HUES6 (cell line): ENCODE measurements around the gene TUBA3D.
"Not testable (repeated sequence)": the region's sequence is repeated elsewhere in the genome, so short reads cannot be mapped to it uniquely, and the experiment has no call there.

ENCODE experiments used
- H3K27ac ChIP-seq: 2 replicates; pipeline ENCODE4 v1.7.0; 2013; ENCODE audit warnings: low read depth, mild to moderate bottlenecking, low read length, inconsistent platforms
- H3K27me3 ChIP-seq: 2 replicates; pipeline ENCODE4 v1.6.1; 2013; ENCODE audit warnings: low read length; ENCODE audit not compliant: control insufficient read depth, insufficient read depth
- H3K36me3 ChIP-seq: 2 replicates; pipeline ENCODE4 v1.6.1; 2013; ENCODE audit warnings: low read length; ENCODE audit not compliant: control insufficient read depth, insufficient read depth
- H3K4me1 ChIP-seq: 2 replicates; pipeline ENCODE4 v1.6.1; 2013; ENCODE audit warnings: low read length; ENCODE audit not compliant: control insufficient read depth, insufficient read depth
- H3K4me3 ChIP-seq: 2 replicates; pipeline ENCODE4 v1.5.1; 2013; ENCODE audit warnings: low read depth, low read length
- H3K9ac ChIP-seq: one replicate; pipeline ENCODE4 v1.6.1; 2013; ENCODE audit warnings: mild to moderate bottlenecking, low read length
- H3K9me3 ChIP-seq: 2 replicates; pipeline ENCODE4 v1.6.1; 2013; ENCODE audit warnings: low read depth, low read length; ENCODE audit not compliant: control insufficient read depth, insufficient read depth

Gene TUBA3D

GRCh38 chr2:131470944-131471343 lies 5.0 kb upstream of the TUBA3D start:
- not testable (repeated sequence) for H3K27ac ChIP-seq, H3K9ac ChIP-seq, H3K4me1 ChIP-seq, H3K36me3 ChIP-seq, H3K27me3 ChIP-seq, H3K9me3 ChIP-seq, H3K4me3 ChIP-seq

DNA sequence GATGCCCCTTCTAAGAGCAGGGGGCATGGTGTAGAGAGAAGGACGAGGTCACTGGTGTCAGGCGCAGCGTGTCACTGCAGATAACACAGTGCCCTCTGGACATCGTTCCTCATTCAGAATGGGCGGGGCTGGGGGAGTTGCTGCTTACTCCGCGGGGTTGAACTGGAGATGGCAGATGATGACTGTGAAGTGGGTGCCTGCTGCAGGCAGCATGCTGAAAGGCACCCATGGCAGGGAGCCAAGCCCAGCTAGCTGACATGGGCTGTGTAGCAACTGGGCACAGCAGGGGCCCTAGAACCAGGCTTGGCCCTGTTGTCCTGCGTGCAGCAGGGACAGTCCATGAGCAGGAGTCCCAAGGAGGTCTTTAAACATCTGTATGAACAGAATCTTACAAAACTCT lies 4.3 kb upstream of the TUBA3D start:
- not testable (repeated sequence) for H3K36me3 ChIP-seq, H3K27me3 ChIP-seq, H3K9ac ChIP-seq, H3K27ac ChIP-seq, H3K9me3 ChIP-seq, H3K4me1 ChIP-seq, H3K4me3 ChIP-seq

GRCh38 chr2:131473266-131473665 lies 2.7 kb upstream of the TUBA3D start:
- not testable (repeated sequence) for H3K27ac ChIP-seq, H3K9ac ChIP-seq, H3K4me1 ChIP-seq, H3K27me3 ChIP-seq, H3K36me3 ChIP-seq, H3K9me3 ChIP-seq, H3K4me3 ChIP-seq

GRCh38 chr2:131476363-131476762 lies 444 bp downstream of the TUBA3D start:
- H3K36me3 ChIP-seq, H3K27me3 ChIP-seq, H3K9ac ChIP-seq, H3K27ac ChIP-seq, H3K4me3 ChIP-seq, H3K4me1 ChIP-seq, H3K9me3 ChIP-seq: not testable (repeated sequence)

DNA sequence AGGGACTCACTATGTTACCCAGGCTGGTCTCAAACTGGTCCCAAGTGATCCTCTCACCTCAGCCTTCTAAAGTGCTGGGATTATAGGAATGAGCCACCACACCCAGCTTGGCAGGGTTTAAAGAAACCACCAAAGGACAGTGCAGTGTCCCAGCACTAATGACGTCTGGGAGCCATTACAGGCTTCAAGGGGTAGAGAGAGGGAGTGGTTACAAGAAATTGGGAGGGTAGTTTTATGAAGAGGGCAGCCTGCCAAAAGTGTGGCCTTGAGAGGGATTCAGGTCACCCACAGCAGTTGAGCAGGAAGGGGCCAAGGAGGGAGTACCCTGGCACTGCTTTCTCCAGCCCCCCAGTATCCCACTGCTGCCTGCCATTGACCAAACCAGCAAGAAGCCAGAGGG lies 1.3 kb downstream of the TUBA3D start:
- H3K27ac ChIP-seq, H3K27me3 ChIP-seq, H3K9ac ChIP-seq, H3K4me1 ChIP-seq, H3K9me3 ChIP-seq, H3K36me3 ChIP-seq, H3K4me3 ChIP-seq: not testable (repeated sequence)

- H3K9me3 ChIP-seq, H3K27me3 ChIP-seq, H3K36me3 ChIP-seq, H3K4me3 ChIP-seq, H3K27ac ChIP-seq, H3K4me1 ChIP-seq, H3K9ac ChIP-seq: not testable (repeated sequence)
Measured at GRCh38 chr2:131478074-131478849, 2.3 kb downstream of the TUBA3D start.

DNA sequence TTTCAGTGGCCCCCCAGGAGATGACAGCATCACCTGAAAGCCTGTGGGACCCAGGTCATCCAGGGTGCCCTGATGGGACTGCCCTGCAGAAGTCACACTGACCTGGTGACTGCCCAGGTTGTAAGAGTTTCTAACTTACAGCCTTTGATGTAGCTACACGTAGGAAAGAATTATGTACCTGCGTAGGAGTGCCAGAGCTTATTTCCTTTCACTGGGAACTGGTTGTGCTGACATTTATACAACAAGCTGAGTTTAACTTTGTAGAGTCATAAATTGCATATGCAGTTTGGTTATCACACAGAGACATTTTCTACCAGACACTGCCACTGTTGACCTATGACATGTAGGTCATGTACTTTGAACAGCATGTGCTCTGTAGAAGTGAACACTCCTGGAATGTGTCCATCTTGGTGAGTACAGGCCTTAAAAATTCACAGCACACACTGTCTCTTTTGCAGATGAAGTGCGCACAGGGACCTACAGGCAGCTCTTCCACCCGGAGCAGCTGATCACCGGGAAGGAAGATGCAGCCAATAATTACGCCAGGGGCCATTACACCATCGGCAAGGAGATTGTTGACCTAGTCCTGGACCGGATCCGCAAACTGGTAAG lies 3.0 kb downstream of the TUBA3D start:
- H3K36me3 ChIP-seq, H3K27me3 ChIP-seq, H3K9me3 ChIP-seq, H3K4me1 ChIP-seq, H3K4me3 ChIP-seq, H3K27ac ChIP-seq, H3K9ac ChIP-seq: not testable (repeated sequence)

GRCh38 chr2:131480351-131480750 lies 4.4 kb downstream of the TUBA3D start:
- H3K4me1 ChIP-seq, H3K4me3 ChIP-seq, H3K9me3 ChIP-seq, H3K36me3 ChIP-seq, H3K27me3 ChIP-seq, H3K9ac ChIP-seq, H3K27ac ChIP-seq: not testable (repeated sequence)

GRCh38 chr2:131482506-131483155 lies 6.7 kb downstream of the TUBA3D start:
- not testable (repeated sequence) for H3K36me3 ChIP-seq, H3K27me3 ChIP-seq, H3K4me1 ChIP-seq, H3K4me3 ChIP-seq, H3K27ac ChIP-seq, H3K9me3 ChIP-seq, H3K9ac ChIP-seq

- H3K9ac ChIP-seq, H3K9me3 ChIP-seq, H3K4me3 ChIP-seq, H3K27ac ChIP-seq, H3K27me3 ChIP-seq, H3K36me3 ChIP-seq, H3K4me1 ChIP-seq: not testable (repeated sequence)
Measured at GRCh38 chr2:131483981-131484820, 8.3 kb downstream of the TUBA3D start.

GRCh38 chr2:131484906-131485460 lies 9.1 kb downstream of the TUBA3D start:
- not testable (repeated sequence) for H3K4me1 ChIP-seq, H3K36me3 ChIP-seq, H3K4me3 ChIP-seq, H3K27me3 ChIP-seq, H3K27ac ChIP-seq, H3K9ac ChIP-seq, H3K9me3 ChIP-seq
